GM21381 (cell line): Measurements from ENCODE around the gene ZBTB7C.

Source experiments
- ATAC-seq: cut with Tn5 transposase; IDR thresholded peaks from one replicate; pipeline ENCODE4 v1.9.1; 2021; ENCODE audit warnings: mild to moderate bottlenecking, moderate library complexity; ENCODE audit not compliant: unreplicated experiment

The ZBTB7C gene

DNA sequence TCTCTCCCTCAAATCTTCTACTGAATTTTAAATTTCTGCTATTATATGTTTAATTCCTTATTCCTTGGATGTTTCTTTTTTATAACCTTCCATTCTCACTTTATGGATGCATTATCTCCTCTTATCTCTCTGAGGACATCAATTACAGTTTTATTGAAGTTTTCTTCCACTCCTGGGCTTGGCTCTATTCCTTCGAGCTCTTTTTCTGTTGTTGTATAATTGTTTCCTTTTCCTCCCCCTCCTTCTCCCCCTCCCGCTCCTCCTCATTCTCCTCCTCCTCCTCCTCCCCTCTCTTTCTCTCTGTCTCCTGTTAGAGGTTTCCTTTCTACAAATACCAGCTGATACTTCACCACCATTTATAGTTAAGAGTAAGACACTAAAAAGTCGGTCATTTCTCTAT, 209.8 kb downstream of the ZBTB7C start:
- ATAC-seq = no peak

DNA sequence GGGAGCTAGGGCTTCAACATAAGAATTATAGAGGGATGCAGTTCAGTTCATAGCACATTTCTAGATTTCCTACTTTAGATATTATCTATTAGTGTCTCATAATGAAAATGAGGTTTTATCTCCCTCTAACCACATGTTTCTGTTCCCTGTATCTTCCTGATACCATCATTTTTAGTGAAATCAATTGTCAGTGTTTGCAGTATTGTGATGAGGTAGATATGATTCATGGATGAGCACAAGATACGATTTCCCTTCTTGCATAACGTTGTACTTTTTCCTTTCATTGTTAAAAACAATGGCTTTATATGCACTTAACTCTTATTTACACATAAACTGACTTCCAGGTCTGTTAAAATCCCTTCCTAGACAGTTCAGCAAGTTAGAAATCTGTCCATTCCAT, 211.4 kb downstream of the ZBTB7C start:
- no peak for ATAC-seq

DNA sequence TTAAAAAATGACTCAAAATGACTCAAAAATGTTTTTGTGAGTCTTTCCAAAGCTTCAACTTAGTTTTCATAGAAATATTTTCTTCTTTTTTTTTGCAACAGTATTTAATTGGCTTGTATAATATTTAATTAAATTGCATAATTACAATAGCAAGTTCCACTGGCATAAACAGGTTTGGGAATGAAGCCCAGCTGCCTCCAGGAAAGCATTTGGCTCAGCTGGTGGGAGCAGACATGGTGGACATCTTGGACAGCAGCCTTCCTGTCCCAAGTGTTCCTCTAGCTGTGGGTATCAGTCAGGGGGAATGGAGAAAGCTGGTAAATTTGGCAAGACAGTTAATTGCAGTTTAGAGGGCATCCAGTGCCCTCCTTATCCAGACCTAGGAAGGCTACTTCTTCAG, 213.4 kb downstream of the ZBTB7C start:
- no peak for ATAC-seq

DNA sequence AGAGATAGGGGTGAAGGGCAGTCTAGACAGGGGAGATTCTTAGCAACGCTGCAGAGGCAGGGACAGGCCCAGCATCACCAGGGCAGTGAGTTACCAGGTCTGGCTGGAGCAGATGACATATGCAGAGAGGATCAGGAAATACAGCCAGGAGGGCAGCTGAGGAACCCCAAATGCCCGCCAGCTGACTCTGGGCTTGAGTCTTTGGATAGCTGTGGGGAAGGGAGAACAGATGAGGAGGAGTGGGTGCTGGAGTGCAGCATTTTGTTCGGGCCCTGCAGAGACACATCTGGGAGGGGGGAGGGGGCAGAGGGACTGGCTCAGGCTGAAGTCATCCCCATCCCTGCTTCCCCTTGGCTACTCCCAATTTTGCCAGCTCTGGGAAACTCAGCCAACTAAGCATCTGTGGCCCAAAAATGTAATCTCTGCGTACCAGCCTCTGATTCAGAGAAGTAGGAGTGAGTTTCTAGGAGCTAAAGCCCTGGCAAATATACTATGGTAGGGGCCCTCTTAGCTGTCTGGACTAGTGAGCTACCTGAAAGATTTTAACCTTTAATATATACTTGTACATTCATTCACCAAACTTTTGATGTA, 214.5 kb downstream of the ZBTB7C start:
- no peak for ATAC-seq

DNA sequence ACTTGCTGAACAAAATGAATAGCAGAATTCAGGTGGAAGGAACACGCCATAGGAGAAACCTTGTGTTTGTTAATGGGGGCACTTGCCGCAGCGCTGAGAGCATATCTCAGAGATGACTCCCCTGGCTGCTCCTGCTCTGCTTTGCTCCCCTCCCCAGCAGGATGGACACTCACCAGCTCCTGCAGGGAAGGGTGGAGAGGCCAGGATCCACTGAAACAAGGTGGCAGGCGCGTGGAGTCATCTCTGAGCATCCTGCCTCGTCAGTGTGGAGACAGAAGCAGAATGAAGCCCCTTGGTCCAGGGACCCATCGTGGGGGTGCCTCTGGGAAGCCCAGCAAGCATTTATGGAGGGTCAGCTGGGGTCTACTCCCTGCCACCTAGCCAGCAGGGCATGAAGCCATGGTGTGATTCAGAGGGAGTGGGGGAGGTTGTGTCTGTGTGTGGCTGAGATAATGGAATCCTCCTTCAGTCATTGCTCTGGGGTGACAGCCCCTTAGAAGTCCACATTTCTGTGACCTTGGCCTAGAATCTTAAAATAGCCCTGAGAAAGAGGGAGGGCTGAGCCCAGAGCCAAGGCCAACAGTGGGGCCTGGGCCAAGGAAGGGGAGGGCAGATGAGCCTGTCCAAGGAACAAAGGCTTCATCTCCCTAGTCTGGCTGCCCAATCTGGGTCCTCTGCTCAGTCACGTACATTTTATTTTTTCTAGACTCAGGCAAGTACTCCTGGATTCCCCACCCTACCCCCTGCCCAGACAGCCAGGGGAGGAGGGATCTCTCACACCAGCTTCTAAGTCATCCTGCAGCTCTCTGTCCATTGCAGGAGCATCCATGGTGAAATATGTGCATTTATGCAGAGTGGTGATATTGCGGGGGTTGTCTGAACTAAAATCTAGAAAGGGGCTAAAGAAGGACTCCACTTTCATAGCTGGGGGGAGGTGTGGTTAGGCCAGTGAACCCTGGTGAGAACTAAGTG, 215.4 kb downstream of the ZBTB7C start:
- no peak for ATAC-seq

DNA sequence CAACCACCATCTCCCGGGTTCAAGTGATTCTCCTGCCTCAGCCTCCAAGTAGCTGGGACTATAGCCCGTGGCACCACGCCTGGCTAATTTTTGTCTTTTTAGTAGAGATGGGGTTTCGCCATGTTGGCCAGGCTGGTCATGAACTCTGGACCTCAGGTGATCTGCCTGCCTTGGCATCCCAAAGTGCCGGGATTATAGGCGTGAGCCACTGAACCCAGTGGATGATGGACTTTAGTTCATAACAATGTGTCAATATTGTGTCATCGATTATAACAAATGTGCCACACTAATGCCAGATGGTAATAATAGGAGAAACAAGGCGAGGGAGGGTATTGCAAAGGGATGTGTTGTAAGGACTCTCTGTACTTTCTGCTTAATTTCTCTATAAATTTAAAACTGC, 216.6 kb downstream of the ZBTB7C start:
- no peak for ATAC-seq

DNA sequence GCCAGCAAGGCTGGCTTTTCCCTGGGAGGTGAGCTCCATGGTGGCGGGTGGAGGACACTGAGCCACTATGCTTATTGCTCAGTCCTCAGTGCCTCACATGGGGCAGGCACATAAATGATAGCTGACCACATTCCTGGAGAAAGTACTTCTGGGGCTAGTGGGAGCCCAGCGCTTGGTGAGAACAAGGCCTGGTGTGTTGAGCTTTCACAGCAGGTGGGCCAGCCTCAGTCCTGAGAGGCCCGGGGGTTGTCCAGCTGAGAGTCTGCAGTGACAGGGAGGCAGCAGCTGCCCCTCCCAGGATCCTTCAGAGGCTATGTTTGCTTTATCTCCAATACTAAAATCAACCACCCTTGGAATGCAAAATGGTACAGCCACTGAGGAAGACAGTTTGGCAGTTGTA, 217.7 kb downstream of the ZBTB7C start:
- ATAC-seq = no peak

DNA sequence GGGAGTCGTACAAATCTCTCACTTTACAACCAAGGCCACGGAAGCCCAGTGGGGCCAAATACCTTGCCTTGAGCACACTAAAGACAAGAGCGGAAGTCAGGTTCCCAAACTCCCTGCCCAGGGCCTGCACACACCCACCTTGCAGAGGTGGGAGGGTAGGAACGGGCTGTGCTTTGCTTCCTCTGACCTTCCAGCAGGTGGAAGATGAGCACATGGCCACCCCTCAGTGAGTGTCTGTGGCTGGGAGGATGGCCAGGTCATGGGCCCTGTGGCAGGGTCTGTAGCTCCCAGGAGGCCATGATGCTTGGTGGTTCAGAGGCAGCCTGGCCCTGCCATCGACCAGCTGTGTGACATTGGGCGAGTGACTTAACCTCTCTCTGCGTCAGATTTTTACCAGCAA, 218.2 kb downstream of the ZBTB7C start:
- no peak for ATAC-seq

DNA sequence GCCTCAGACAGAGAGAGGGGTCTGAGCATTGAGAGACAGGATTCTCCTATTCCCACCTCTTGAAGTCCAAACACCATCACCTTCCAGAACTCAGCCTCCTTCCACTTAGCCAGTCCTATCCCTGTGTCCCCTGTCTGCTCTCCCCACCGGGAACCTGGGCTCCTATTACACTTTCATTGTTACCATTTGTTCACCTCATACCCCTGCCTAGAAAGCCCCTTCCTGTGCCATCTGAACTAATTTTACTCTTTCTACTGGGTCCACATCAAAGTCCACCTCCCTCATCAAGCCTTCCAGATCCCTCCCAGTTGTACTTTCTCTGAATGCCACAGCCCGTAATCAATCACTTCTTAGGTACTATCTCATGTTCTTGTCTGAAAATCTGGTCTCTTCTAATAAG, 220.6 kb downstream of the ZBTB7C start:
- no peak for ATAC-seq

DNA sequence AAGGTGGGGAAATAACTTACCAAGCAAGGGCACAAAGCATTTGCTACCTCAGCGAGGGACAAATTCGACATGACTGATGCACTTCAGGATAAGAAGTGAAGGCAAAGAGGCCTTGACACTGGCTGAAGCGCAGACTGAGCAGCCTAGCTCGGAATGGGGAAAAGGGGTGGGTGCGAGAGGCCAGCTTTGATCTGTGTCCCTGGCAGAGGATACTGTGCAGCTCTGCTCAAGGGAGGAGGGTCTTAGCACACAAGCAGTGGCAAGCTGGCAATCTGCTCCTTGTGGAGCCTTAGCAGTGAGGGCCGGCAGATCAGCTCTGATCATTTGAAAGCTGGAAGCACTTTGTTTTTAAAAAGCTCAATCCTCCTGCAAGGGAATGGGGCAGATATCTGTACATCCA, 222.3 kb downstream of the ZBTB7C start:
- no peak for ATAC-seq

DNA sequence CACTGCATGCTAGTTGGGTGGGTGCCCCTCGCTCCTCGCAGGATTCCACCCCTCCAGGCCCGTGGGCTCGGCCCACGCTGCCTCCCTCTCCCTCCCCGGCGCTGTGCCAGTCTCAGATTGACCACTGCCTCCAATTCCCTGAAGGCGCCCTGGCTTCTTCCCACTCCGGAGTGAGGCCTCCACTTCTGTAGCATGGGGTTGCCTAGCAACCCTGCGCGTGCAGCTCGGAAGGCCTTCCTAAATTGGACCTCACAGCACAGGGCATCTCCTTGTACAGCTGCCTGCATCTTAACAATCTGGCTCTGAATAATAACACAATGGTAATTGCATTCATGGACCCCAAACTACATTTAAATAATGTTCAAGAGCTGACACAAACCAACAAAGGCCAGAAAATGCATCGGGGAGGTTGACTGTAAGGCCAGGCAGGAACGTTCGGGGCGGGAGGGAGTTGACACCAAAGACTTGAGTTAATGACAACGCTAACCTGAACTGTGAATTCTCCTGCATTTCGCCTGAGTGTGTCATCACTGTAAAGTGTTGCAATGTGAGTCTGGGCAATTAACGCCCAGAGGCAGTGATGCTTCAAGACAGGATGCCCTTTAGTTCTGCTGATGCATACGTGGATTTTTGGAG, 222.9 kb downstream of the ZBTB7C start:
- no peak for ATAC-seq

DNA sequence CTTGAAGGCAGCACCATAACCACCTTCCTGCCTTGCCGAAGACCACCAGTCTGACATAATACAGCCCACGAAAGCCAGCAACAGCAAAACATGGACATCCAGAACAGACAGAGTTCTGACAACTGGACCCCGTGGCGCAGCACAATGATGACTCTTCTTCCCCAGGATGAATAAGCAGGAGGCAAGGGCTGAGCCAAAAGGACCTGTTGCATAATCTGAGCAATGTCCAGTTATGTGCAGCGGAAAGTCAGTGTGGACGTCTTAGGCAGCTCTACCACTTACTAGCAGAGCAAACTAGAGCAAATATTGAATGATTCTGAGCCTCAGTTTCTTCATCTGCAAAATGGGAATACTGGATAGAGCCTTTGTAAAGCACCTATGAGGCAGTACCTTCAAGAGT, 225.1 kb downstream of the ZBTB7C start:
- ATAC-seq = no peak

DNA sequence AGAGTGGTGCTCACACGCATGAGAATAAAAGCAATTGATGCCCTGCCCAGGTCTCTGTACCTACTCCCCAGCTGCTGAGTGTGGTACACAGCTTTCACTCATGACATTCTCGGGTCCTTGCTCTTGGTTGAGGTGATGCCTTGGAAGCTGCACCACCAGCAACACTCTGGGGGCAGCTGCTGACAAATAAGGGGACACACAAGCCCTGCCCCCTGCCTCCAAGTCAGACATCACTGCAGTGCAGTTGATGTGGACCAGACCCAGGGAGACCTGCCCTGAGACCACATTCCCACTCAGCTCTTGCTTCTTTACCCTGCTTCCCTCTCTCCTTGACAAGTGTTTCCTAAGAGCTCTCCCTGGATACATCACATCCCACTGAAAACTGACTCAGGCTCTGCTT, 225.6 kb downstream of the ZBTB7C start:
- ATAC-seq = no peak

DNA sequence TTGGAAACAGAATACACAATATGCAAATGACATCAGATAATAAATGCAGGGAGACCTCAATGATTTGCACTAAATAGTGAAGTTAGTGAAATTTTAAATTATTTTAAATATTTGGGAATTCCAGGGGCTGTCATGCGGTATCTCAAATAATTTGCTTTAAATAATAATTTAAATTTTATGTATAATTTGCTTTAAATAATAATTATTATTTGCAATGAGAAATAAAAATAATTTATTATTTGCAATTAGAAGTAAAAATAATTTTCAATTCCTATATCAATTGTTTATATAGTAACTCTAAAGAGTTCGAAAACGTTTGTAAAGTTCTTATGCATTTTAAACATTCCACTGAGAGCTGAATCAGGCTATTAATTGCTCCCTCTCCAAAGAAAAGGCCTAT, 226.4 kb downstream of the ZBTB7C start:
- no peak for ATAC-seq

DNA sequence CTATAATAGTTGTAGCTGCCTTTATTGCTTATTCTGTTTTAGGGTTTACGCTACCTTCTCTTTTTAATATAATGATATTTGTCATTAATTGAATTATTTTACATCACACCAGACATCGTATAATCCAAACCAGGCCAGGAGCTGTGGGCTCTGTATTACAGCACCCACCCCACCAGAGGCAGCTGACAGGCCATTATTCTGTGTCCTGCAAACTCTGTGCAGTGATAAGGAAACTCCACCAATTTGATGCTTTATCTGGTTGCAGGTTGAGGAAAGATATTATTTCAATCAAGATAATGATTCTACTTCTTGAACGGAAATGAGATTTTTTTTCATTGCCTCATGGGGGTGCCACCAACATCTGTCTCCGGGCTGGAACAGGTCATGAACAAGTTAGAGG, 227.3 kb downstream of the ZBTB7C start:
- ATAC-seq = no peak

DNA sequence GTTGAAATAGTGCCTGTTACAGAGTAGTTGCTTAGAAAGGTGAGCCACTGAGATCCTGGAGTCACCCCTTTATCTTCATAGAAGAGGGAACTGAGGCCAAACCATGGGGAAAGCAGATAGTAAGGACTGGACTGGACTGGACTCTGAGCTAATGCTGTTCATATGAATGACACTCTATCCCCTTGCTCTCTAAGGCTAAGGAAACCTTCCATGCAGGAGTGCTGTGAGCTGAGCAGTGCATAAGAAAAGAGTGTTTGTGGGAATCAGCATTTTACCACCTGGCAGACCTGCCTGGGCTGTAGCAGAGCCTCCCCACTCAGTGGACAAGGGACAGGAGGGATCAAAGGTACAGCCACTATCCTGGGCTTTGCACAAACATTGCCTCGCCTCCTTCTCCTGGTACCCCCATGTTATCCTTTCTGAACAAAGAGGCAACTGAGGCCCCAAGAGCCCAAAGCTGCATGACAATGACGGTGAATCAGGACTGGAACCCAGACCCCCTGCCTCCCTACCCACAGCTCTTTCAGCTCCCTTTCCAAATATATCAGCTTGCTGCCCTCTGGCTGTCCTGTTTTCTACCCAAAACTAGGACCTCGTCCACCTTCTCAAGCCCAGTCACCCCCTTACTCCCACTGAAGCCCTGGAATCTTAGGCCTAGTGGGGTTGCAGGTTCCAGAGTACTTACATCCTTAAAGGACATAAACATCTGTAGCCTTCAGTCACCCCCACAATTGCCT, 227.9 kb downstream of the ZBTB7C start:
- ATAC-seq = no peak

DNA sequence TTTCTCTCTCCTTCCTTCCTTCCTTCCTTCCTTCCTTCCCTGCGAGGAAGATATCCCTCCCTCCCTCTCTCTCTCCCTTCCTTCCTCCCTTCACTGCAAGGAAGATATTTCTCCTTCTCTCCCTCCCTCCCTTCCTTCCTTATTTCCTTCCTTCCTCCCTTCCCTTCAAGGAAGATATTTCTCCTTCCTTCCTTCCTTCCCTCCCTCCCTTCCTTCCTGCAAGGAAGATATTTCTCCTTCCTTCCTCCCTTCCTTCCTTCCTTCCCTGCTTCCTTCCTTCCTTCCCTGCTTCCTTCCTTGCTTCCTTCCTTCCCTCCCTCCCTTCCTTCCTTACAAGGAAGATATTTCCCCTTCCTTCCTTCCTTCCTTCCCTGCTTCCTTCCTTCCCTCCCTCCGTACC, 229.5 kb downstream of the ZBTB7C start:
- no peak for ATAC-seq

DNA sequence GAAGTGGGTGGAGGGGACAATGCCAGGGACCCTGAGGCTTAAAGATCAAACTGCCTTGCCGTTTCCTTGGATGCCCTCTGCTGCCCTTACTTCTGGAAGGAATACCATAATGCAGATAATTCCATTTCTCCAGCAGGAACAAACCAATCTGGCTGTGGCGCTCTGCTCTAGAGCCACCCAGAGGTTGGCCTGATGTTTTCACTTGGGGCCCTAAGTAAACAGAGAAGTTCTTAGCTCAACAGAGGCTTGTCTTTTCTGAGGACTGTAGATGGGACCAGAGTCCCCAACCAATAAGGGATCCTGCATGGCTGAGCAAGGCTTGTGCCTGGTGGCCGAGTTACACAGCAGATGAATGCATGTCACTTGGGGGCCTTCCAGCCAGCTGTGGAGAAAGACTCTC, 230.2 kb downstream of the ZBTB7C start:
- ATAC-seq = no peak

DNA sequence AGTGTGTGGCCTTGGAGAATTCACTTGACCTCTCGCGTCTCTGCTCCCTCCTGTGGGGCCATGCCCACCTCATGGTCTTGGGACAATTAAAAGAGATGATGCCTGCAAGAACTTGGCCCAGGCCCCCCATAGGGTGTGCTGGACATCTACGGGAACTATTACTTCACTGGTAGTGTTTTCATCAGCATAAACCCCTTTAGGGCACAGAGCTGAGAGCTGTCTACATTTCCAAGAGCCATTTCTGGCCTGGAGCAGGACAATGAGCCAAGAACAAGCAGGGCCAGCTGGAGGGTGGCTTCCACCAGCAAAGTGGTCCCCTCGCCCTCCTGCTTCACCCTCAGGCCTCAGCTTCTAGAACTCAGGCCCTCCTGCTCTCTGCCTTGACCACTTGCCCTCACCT, 232.3 kb downstream of the ZBTB7C start:
- ATAC-seq = no peak

DNA sequence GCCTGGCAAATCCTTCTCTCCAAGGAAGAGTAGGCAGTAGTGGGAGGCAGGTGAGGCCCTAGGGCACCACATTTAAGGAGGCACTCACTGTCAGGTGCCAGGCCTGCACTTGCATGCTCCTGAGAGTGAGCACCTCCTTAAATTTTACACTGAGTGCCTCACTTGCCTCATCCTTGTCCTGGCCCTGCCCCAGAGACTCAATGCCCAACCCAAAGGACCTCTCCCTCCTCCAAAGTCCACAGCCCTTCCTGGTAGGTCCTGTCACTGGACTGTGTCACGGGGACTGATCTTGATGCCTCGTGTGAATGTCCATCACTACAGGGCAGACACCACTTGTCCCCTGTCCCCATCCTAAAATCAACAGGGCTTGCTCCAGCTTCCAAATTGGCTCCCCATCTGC, 235.6 kb downstream of the ZBTB7C start:
- ATAC-seq = no peak

DNA sequence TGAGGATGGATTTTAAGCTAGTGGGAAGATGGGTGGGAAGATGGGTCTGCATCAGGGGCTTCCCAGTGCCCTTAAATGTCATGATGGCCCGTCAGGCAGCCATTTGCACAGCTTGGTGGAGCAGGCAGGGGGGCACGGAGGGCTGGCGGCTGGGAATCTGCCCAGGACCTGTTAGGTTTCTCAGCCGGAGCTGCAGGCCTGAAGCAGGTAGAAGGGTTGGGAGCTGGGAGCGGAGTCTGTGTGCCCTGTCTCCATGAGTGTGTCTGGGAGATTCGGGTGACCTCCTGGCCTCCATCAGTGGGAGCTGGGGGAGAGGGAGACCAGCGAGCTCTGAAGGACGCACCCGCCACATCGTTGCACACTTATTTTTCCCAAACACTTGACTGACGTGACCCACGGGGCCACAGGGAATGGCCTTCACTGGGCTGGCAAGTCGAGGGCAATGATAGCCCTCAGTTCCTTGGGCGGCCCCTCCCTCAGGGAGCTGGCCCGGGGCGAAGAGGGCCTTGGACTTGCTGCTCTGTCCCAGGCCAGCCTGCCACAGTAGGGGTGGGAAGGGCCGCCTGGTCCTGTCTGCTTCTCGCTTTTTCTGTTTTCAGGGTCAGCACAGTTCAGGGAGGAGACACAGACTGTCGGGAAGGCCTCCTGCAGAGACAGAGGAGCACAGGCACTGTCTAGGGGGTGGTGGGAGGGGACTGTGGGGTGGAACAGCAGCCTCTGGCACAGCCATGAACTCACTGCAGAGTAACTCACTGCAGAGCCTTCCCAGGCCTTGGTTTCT, 236.8 kb downstream of the ZBTB7C start:
- no peak for ATAC-seq
